HCT116 (cell line): ENCODE data around the gene NUP210. TPM values are rescaled to one million over a fixed set of nuclear protein-coding genes. Genes with fewer than 3 reads are reported as not detected.

Experiments used
- ATAC-seq: fragments of 200-7000 bp; cut with Tn5 transposase; 2 replicates; pipeline ENCODE4 v1.9.1; 2020; ENCODE audit warnings: mild to moderate bottlenecking, moderate library complexity
- BruUV-seq: library from RNA; stranded (reverse); fragments of 400-500 nt; replicated peaks from 2 replicates; lab custom pipeline; 2021; lab: Mats Ljungman, UMichigan
- CTCF ChIA-PET: fragments of 300-600 bp; sonication (Branson Sonifier 250); formaldehyde crosslinking; loops from one replicate; lab custom pipeline; 2021; ENCODE audit warnings: antibody characterized with exemption; lab: Charles Lee
- POLR2A ChIA-PET: fragments of 300-600, 350-600 bp; sonication (Branson Sonifier 250); formaldehyde crosslinking; loops from one replicate; lab custom pipeline; 2021; ENCODE audit warnings: antibody characterized with exemption; lab: Charles Lee
- RAD21 ChIA-PET, 2 experiments: fragments of 300-600 bp; sonication (Branson Sonifier 250); formaldehyde crosslinking; loops; one replicate each; lab custom pipeline; 2023; ENCODE audit warnings: low total read pairs in 2 of 2; ENCODE audit not compliant: uncharacterized antibody in 2 of 2, unreplicated experiment in 2 of 2, low non-redundant PET in 1 of 2; lab: Charles Lee
- DNase-seq: peaks from one replicate; pipeline ENCODE4 v3.0.0-alpha.2; 2010; ENCODE audit warnings: low read depth, low spot score
- H2AFZ ChIP-seq: fragments of 200-600 bp; shearing (Covaris generic), sonication (generic); 2 replicates; pipeline ENCODE4 v1.6.1; 2017; ENCODE audit warnings: low read depth, mixed run types, mixed read lengths, antibody characterized with exemption, low read length; ENCODE audit not compliant: poor library complexity, severe bottlenecking
- H3K27ac ChIP-seq: 2 replicates; pipeline ENCODE4 v1.5.1; 2012; ENCODE audit warnings: low read depth, low read length
- H3K27me3 ChIP-seq: fragments of 200-600 bp; sonication (generic); 2 replicates; pipeline ENCODE4 v1.6.1; 2016; ENCODE audit warnings: mixed run types, low read length, mixed read lengths; ENCODE audit not compliant: insufficient read depth
- H3K36me3 ChIP-seq, 2 experiments: fragments of 200-500 bp in 1 of 2; fragments of 200-600 bp in 1 of 2; sonication (Bioruptor generic) in 1 of 2; sonication (generic) in 1 of 2; 2 replicates each; pipeline versions ENCODE4 v1.5.1 to v1.6.1; 2014 to 2016; ENCODE audit warnings: low read length in 2 of 2, inconsistent platforms in 1 of 2, mixed read lengths in 1 of 2, mixed run types in 1 of 2; ENCODE audit not compliant: insufficient read depth in 2 of 2, control insufficient read depth in 1 of 2
- H3K4me1 ChIP-seq, 2 experiments: fragments of 200-600 bp in 1 of 2; sonication (generic) in 1 of 2; 2 replicates each; pipeline versions ENCODE4 v1.5.1 to v1.6.1; 2012 to 2017; ENCODE audit warnings: low read length in 2 of 2, inconsistent platforms in 1 of 2, mild to moderate bottlenecking in 1 of 2, mixed read lengths in 1 of 2, mixed run types in 1 of 2, moderate library complexity in 1 of 2; ENCODE audit not compliant: insufficient read depth in 2 of 2, control insufficient read depth in 1 of 2
- H3K4me2 ChIP-seq: fragments of 200-600 bp; sonication (generic); 2 replicates; pipeline ENCODE4 v1.6.1; 2017; ENCODE audit warnings: mixed run types, low read length, mixed read lengths
- H3K4me3 ChIP-seq, 2 experiments: fragments of 200-600 bp in 1 of 2; sonication (generic) in 1 of 2; replicated peaks in 1 of 2; 2 replicates each; pipeline ENCODE4 v1.5.1; 2011 to 2016; ENCODE audit warnings: low read length in 2 of 2, control low read depth in 1 of 2, low read depth in 1 of 2, mild to moderate bottlenecking in 1 of 2, mixed read lengths in 1 of 2, mixed run types in 1 of 2
- H3K79me2 ChIP-seq: fragments of 200-600 bp; sonication (generic); 2 replicates; pipeline ENCODE4 v1.6.1; 2017; ENCODE audit warnings: mild to moderate bottlenecking, mixed run types, low read length, moderate library complexity, mixed read lengths; ENCODE audit not compliant: insufficient read depth
- H3K9ac ChIP-seq: fragments of 200-600 bp; sonication (generic); 2 replicates; pipeline ENCODE4 v1.6.1; 2016; ENCODE audit warnings: low read length, mixed read lengths
- H3K9me2 ChIP-seq: fragments of 200-600 bp; sonication (generic), shearing (Covaris generic); 2 replicates; pipeline ENCODE4 v1.6.1; 2017; ENCODE audit warnings: mixed run types, mild to moderate bottlenecking, moderate library complexity; ENCODE audit not compliant: insufficient read depth
- H3K9me3 ChIP-seq, 2 experiments: fragments of 200-500 bp in 1 of 2; fragments of 200-600 bp in 1 of 2; sonication (Bioruptor generic) in 1 of 2; sonication (generic) in 1 of 2; 2 replicates each; pipeline ENCODE4 v1.6.1; 2014 to 2017; ENCODE audit warnings: low read length in 2 of 2, mixed read lengths in 2 of 2, inconsistent platforms in 1 of 2, low read depth in 1 of 2, mild to moderate bottlenecking in 1 of 2, mixed run types in 1 of 2, moderate library complexity in 1 of 2; ENCODE audit not compliant: control insufficient read depth in 1 of 2, insufficient read depth in 1 of 2
- H4K20me1 ChIP-seq: fragments of 200-600 bp; sonication (generic), shearing (Covaris generic); 2 replicates; pipeline ENCODE4 v1.6.1; 2017; ENCODE audit warnings: mixed run types, mild to moderate bottlenecking, moderate library complexity; ENCODE audit not compliant: insufficient read depth
- EGR1 ChIP-seq: IDR thresholded peaks from 2 replicates; pipeline ENCODE4 v1.6.1; 2012; ENCODE audit warnings: low read depth
- ELF1 ChIP-seq: IDR thresholded peaks from 2 replicates; pipeline ENCODE4 v1.6.1; 2012; ENCODE audit warnings: low read depth, borderline replicate concordance
- EZH2 ChIP-seq: fragments of 200-600 bp; sonication (generic); IDR thresholded peaks from 2 replicates; pipeline ENCODE4 v1.6.1; 2017; ENCODE audit warnings: antibody characterized with exemption, mixed run types
- EZH2phosphoT487 ChIP-seq: fragments of 200-600 bp; IDR thresholded peaks from 2 replicates; pipeline ENCODE4 v1.6.1; 2018; ENCODE audit warnings: antibody characterized with exemption, borderline replicate concordance
- RAD21 ChIP-seq: IDR thresholded peaks from 2 replicates; pipeline ENCODE4 v1.6.1; 2012; ENCODE audit warnings: low read depth, mild to moderate bottlenecking
- SIN3A ChIP-seq: IDR thresholded peaks from 2 replicates; pipeline ENCODE4 v1.6.1; 2012; ENCODE audit warnings: low read depth
- YY1 ChIP-seq: IDR thresholded peaks from 2 replicates; pipeline ENCODE4 v1.6.1; 2011; ENCODE audit warnings: low read length, low read depth, moderate library complexity, mild to moderate bottlenecking; ENCODE audit not compliant: insufficient replicate concordance; ENCODE audit errors: extremely low read depth
- intact Hi-C: fragments of 100-400 bp; cut with micrococcal nuclease; formaldehyde crosslinking; loops from 2 replicates; pipeline ENCODE4 v1.10.0; 2022
- total RNA-seq: library from RNA; stranded (reverse); gene quantifications from one replicate; pipeline ENCODE4 v1.2.1, GENCODE V29; 2021; ENCODE audit not compliant: unreplicated experiment
- TF ChIP-seq, protein P1 (sequence below): IDR thresholded peaks from 2 replicates; pipeline ENCODE4 v1.6.1; 2012; ENCODE audit warnings: low read depth
- TF ChIP-seq, protein P2 (sequence below): IDR thresholded peaks from 2 replicates; pipeline ENCODE4 v1.6.1; 2012
- TF ChIP-seq, protein P3 (sequence below), 3 experiments: fragments of 200-600 bp in 1 of 3; sonication (generic) in 1 of 3; IDR thresholded peaks in 2 of 3; conservative IDR thresholded peaks in 1 of 3; 2 replicates each; pipeline ENCODE4 v1.5.1; 2012 to 2017; ENCODE audit warnings: low read depth in 2 of 3, low read length in 2 of 3, antibody characterized with exemption in 1 of 3, borderline replicate concordance in 1 of 3, control low read depth in 1 of 3, mild to moderate bottlenecking in 1 of 3, mixed read lengths in 1 of 3, mixed run types in 1 of 3, moderate library complexity in 1 of 3; ENCODE audit not compliant: insufficient read depth in 1 of 3
- TF ChIP-seq, protein P4 (sequence below): IDR thresholded peaks from 2 replicates; pipeline ENCODE4 v1.6.1; 2011; ENCODE audit warnings: mild to moderate bottlenecking, low read length, moderate library complexity; ENCODE audit not compliant: insufficient replicate concordance; ENCODE audit errors: extremely low read depth
- TF ChIP-seq, protein P5 (sequence below): IDR thresholded peaks from 2 replicates; pipeline ENCODE4 v1.6.1; 2012

NUP210 gene
- total RNA-seq, 1 experiment from 2014 or later: 74.9 TPM

GRCh38 chr3:13289771-13290285, 130.3 kb downstream of the NUP210 start (continued):
- TF ChIP-seq, protein P1, sequence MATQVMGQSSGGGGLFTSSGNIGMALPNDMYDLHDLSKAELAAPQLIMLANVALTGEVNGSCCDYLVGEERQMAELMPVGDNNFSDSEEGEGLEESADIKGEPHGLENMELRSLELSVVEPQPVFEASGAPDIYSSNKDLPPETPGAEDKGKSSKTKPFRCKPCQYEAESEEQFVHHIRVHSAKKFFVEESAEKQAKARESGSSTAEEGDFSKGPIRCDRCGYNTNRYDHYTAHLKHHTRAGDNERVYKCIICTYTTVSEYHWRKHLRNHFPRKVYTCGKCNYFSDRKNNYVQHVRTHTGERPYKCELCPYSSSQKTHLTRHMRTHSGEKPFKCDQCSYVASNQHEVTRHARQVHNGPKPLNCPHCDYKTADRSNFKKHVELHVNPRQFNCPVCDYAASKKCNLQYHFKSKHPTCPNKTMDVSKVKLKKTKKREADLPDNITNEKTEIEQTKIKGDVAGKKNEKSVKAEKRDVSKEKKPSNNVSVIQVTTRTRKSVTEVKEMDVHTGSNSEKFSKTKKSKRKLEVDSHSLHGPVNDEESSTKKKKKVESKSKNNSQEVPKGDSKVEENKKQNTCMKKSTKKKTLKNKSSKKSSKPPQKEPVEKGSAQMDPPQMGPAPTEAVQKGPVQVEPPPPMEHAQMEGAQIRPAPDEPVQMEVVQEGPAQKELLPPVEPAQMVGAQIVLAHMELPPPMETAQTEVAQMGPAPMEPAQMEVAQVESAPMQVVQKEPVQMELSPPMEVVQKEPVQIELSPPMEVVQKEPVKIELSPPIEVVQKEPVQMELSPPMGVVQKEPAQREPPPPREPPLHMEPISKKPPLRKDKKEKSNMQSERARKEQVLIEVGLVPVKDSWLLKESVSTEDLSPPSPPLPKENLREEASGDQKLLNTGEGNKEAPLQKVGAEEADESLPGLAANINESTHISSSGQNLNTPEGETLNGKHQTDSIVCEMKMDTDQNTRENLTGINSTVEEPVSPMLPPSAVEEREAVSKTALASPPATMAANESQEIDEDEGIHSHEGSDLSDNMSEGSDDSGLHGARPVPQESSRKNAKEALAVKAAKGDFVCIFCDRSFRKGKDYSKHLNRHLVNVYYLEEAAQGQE: no peak

DNA sequence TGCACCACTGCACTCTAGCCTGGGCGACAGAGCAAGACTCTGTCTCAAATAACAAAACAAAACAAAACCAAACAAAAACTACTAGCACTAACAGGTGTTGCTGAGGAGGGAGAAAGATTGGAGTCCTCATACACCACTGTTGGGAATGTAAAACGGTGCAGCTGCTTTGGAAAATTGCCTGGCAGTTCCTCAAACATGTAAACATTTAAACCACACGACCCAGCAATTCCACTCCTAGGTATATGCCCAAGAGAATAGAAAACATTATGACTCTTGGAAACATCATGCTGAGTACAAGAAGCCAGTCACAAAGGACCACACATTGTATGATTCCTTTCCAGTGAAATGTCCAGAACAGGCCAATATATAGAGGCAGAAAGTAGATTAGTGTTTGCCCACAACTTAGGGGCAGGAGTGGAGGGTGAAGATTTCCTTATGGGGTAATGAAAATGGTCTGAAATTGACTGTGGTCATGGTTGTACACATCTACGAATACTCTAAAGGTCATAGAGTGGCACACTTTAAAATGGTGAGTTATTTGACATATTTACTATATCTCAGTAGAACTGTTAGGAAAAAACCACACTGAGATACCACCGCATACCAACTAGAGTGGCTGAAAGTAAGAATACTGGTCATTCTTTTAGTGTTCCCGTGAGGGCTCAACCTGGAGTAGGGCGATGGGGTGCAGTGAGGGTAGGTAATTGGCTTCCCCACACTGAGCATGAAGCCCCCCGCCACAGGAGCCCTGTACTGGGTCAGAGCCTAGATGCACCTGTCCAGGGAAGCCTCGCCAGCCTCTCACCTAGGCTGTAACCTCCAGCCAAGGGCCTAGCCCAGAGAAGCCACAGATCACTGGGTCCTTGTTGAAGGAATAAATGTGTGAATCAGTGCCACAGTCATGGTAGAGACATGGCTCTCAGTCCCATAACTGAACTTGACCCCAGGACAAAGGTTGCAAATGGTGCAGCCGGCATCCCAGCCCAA, 131.1 kb downstream of the NUP210 start:
- ChIA-PET POLR2A (no interaction called here), CTCF (no interaction called here)
- BruUV-seq: no TSS peak
- Histone ChIP-seq H3K9me3 (peaks cover 7 to 13% of the 10 kb centered on the region in 2 experiments; a peak in 2 of 4 replicates), H3K79me2 (no peaks in the 10 kb centered on the region), H3K9ac (no peak overlapping the region), H4K20me1 (no peaks in the 10 kb centered on the region), H3K9me2 (no peaks in the 10 kb centered on the region), H3K36me3 (no peaks in the 10 kb centered on the region), H3K4me3 (no peak overlapping the region), H3K27me3 (no peaks in the 10 kb centered on the region), H2AFZ (no peak overlapping the region), H3K4me1 (no peaks in the 10 kb centered on the region; a peak in 1 of 4 replicates), H3K4me2 (no peak overlapping the region)
- ATAC-seq (no peak), DNase-seq (no peak)
- intact Hi-C loops: no loop called here
- no peak for TF ChIP-seq YY1
- TF ChIP-seq, protein P2, sequence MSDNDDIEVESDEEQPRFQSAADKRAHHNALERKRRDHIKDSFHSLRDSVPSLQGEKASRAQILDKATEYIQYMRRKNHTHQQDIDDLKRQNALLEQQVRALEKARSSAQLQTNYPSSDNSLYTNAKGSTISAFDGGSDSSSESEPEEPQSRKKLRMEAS: no peak
- TF ChIP-seq, protein P3, sequence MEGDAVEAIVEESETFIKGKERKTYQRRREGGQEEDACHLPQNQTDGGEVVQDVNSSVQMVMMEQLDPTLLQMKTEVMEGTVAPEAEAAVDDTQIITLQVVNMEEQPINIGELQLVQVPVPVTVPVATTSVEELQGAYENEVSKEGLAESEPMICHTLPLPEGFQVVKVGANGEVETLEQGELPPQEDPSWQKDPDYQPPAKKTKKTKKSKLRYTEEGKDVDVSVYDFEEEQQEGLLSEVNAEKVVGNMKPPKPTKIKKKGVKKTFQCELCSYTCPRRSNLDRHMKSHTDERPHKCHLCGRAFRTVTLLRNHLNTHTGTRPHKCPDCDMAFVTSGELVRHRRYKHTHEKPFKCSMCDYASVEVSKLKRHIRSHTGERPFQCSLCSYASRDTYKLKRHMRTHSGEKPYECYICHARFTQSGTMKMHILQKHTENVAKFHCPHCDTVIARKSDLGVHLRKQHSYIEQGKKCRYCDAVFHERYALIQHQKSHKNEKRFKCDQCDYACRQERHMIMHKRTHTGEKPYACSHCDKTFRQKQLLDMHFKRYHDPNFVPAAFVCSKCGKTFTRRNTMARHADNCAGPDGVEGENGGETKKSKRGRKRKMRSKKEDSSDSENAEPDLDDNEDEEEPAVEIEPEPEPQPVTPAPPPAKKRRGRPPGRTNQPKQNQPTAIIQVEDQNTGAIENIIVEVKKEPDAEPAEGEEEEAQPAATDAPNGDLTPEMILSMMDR (IDR thresholded peaks at IDR 0.05 in 2 of 3, conservative IDR thresholded peaks at IDR 0.05 in 1 of 3; ENCODE audit: borderline replicate concordance in 1 of 3, insufficient read depth in 1 of 3, low read depth in 2 of 3, low read length in 2 of 3): no peak
- no peak for TF ChIP-seq EZH2
- TF ChIP-seq, protein P4, sequence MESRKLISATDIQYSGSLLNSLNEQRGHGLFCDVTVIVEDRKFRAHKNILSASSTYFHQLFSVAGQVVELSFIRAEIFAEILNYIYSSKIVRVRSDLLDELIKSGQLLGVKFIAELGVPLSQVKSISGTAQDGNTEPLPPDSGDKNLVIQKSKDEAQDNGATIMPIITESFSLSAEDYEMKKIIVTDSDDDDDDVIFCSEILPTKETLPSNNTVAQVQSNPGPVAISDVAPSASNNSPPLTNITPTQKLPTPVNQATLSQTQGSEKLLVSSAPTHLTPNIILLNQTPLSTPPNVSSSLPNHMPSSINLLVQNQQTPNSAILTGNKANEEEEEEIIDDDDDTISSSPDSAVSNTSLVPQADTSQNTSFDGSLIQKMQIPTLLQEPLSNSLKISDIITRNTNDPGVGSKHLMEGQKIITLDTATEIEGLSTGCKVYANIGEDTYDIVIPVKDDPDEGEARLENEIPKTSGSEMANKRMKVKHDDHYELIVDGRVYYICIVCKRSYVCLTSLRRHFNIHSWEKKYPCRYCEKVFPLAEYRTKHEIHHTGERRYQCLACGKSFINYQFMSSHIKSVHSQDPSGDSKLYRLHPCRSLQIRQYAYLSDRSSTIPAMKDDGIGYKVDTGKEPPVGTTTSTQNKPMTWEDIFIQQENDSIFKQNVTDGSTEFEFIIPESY: no peak
- no peak for TF ChIP-seq RAD21
- TF ChIP-seq EZH2phosphoT487: no peak
- TF ChIP-seq EGR1: no peak
- TF ChIP-seq, protein P5, sequence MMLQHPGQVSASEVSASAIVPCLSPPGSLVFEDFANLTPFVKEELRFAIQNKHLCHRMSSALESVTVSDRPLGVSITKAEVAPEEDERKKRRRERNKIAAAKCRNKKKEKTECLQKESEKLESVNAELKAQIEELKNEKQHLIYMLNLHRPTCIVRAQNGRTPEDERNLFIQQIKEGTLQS: no peak
- TF ChIP-seq ELF1: no peak
- no peak for TF ChIP-seq SIN3A
- TF ChIP-seq, all 23 proteins: peak for 0
- RAD21 ChIA-PET: no interaction called here
- no peak overlapping the region for H3K27ac ChIP-seq
